DMS79 treated with DMSO at 0.1 percent for 48 hours (cell line): ENCODE measurements around the gene IDH3G.
A peak's percentile ranks its signal among the peaks of the same experiment; 100 is the strongest.

Source experiments
- DNase-seq: peaks from one replicate; lab custom pipeline; 2025; lab: John Stamatoyannopoulos, UW

IDH3G gene

GRCh38 chrX:153816831-153817690 lies 22.9 kb upstream of the IDH3G start:
- no peak for DNase-seq

- peak; percentile 6 for DNase-seq
Observed at GRCh38 chrX:153814591-153815315, 20.6 kb upstream of the IDH3G start.

- no peak for DNase-seq
Observed at GRCh38 chrX:153813161-153813560, 19.0 kb upstream of the IDH3G start.

- no peak for DNase-seq
Observed at GRCh38 chrX:153812220-153812619, 18.0 kb upstream of the IDH3G start.

- DNase-seq = no peak
Observed at GRCh38 chrX:153807976-153808375, 13.8 kb upstream of the IDH3G start.

- no peak for DNase-seq
Observed at GRCh38 chrX:153806999-153807575, 12.9 kb upstream of the IDH3G start.

- no peak for DNase-seq
Observed at GRCh38 chrX:153805436-153805835, 11.3 kb upstream of the IDH3G start.

- no peak for DNase-seq
Observed at GRCh38 chrX:153804621-153805020, 10.4 kb upstream of the IDH3G start.

- no peak for DNase-seq
Observed at GRCh38 chrX:153804100-153804595, 10.0 kb upstream of the IDH3G start.

- DNase-seq = no peak
Observed at GRCh38 chrX:153803211-153804099, 9.3 kb upstream of the IDH3G start.

GRCh38 chrX:153802513-153803045 lies 8.4 kb upstream of the IDH3G start:
- no peak for DNase-seq

- DNase-seq = no peak
Observed at GRCh38 chrX:153801669-153802068, 7.5 kb upstream of the IDH3G start.

- no peak for DNase-seq
Observed at GRCh38 chrX:153800746-153801145, 6.6 kb upstream of the IDH3G start.

- no peak for DNase-seq
Observed at GRCh38 chrX:153800177-153800722, 6.1 kb upstream of the IDH3G start.

GRCh38 chrX:153799326-153799725 lies 5.2 kb upstream of the IDH3G start:
- DNase-seq = no peak

GRCh38 chrX:153797415-153798015 lies 3.3 kb upstream of the IDH3G start:
- no peak for DNase-seq

GRCh38 chrX:153794897-153795816 lies 982 bp upstream of the IDH3G start:
- no peak for DNase-seq

GRCh38 chrX:153793291-153793690 lies 884 bp downstream of the IDH3G start:
- DNase-seq = no peak

- DNase-seq = no peak
Observed at GRCh38 chrX:153792368-153792767, 1.8 kb downstream of the IDH3G start.
